A549 (cell line): Measurements from ENCODE around the gene ZNF582.

Experiments used
- BHLHE40 ChIP-seq: IDR thresholded peaks from 2 replicates; pipeline ENCODE4 v1.6.1; 2012; ENCODE audit warnings: low read depth, low read length, inconsistent platforms
- CBX2 ChIP-seq: fragments of 200-600 bp; sonication (generic); IDR thresholded peaks from 2 replicates; pipeline ENCODE4 v1.6.1; 2016; ENCODE audit warnings: low read depth, mild to moderate bottlenecking, borderline replicate concordance
- CEBPB ChIP-seq, 2 experiments: fragments of >200 bp in 1 of 2; sonication (Bioruptor Twin) in 1 of 2; formaldehyde crosslinking in 1 of 2; IDR thresholded peaks; 2 replicates each; pipeline ENCODE4 v1.6.1; 2012 to 2016
- CTCF ChIP-seq: fragments of >200 bp; sonication (Bioruptor Twin); formaldehyde crosslinking; IDR thresholded peaks from 3 replicates; pipeline ENCODE4 v1.5.1; 2016
- EP300 ChIP-seq, 2 experiments: fragments of >200 bp; sonication (Bioruptor Twin); formaldehyde crosslinking; IDR thresholded peaks; 2 replicates in 1 of 2; 3 replicates in 1 of 2; pipeline ENCODE4 v1.6.1; 2016 to 2017
- JUN ChIP-seq, 2 experiments: fragments of >200 bp; sonication (Bioruptor Twin); formaldehyde crosslinking; IDR thresholded peaks; 2 replicates in 1 of 2; 3 replicates in 1 of 2; pipeline ENCODE4 v1.6.1; 2016 to 2017
- KDM1A ChIP-seq: fragments of 200-600 bp; sonication (generic); IDR thresholded peaks from 2 replicates; pipeline ENCODE4 v1.6.1; 2016; ENCODE audit warnings: low read depth, mild to moderate bottlenecking
- MAX ChIP-seq: IDR thresholded peaks from 2 replicates; pipeline ENCODE4 v1.6.1; 2012
- PBX3 ChIP-seq: IDR thresholded peaks from 2 replicates; pipeline ENCODE4 v1.6.1; 2012
- POLR2A ChIP-seq: IDR thresholded peaks from 2 replicates; pipeline ENCODE4 v1.6.1; 2012; ENCODE audit warnings: mild to moderate bottlenecking, low read length
- POLR2AphosphoS2 ChIP-seq: conservative IDR thresholded peaks from 2 replicates; pipeline ENCODE4 v1.6.1; 2012; ENCODE audit warnings: low read length, improper control_type of control experiment, inconsistent platforms
- RAD21 ChIP-seq, 2 experiments: fragments of >200 bp in 1 of 2; sonication (Bioruptor Twin) in 1 of 2; formaldehyde crosslinking in 1 of 2; IDR thresholded peaks in 1 of 2; conservative IDR thresholded peaks in 1 of 2; 2 replicates in 1 of 2; 3 replicates in 1 of 2; pipeline ENCODE4 v1.6.1; 2012 to 2018; ENCODE audit warnings: inconsistent platforms in 1 of 2
- TF ChIP-seq, protein P1 (sequence below): fragments of 450-650 bp; IDR thresholded peaks from 2 replicates; pipeline ENCODE4 v1.6.1; 2014; ENCODE audit warnings: antibody characterized with exemption

- no peak for TF ChIP-seq PBX3
- TF ChIP-seq CTCF = no peak
- TF ChIP-seq KDM1A = no peak
- TF ChIP-seq RAD21 (conservative IDR thresholded peaks at IDR 0.05 in 1 of 2, IDR thresholded peaks at IDR 0.05 in 1 of 2) = no peak
- TF ChIP-seq POLR2A = no peak
- no peak for TF ChIP-seq EP300 (IDR thresholded peaks at IDR 0.05)
- TF ChIP-seq, protein P1, sequence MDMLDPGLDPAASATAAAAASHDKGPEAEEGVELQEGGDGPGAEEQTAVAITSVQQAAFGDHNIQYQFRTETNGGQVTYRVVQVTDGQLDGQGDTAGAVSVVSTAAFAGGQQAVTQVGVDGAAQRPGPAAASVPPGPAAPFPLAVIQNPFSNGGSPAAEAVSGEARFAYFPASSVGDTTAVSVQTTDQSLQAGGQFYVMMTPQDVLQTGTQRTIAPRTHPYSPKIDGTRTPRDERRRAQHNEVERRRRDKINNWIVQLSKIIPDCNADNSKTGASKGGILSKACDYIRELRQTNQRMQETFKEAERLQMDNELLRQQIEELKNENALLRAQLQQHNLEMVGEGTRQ = no peak
- peak; percentile 40; the same call in 1 of the 2 replicates for TF ChIP-seq MAX
- no peak for TF ChIP-seq CEBPB (IDR thresholded peaks at IDR 0.05)
- no peak for TF ChIP-seq POLR2AphosphoS2
- TF ChIP-seq BHLHE40 = no peak
- TF ChIP-seq JUN (IDR thresholded peaks at IDR 0.05) = no peak
- TF ChIP-seq CBX2 = no peak
These were observed 11.3 kb upstream of the ZNF582 start for GRCh38 chr19:56404705-56405056.
